SK-N-SH treated with all-trans-retinoic acid at 6 μM for 48 hours (cell line): ENCODE results near the gene PNLIP.

ENCODE experiments used
- ATAC-seq: fragments of 200-7000 bp; cut with Tn5 transposase; 3 replicates; pipeline ENCODE4 v1.9.1; 2020; ENCODE audit warnings: mild to moderate bottlenecking, moderate library complexity
- ARNTL ChIP-seq: fragments of 450-650 bp; formaldehyde crosslinking; IDR thresholded peaks from 2 replicates; pipeline ENCODE4 v1.5.0; 2020; ENCODE audit warnings: low read depth, mild to moderate bottlenecking, moderate library complexity, borderline replicate concordance
- BACH2 ChIP-seq: fragments of 250-450 bp; sonication (Bioruptor Pico); IDR thresholded peaks from 2 replicates; pipeline ENCODE4 v1.9.0; 2021; ENCODE audit warnings: mild to moderate bottlenecking, borderline replicate concordance
- CREB5 ChIP-seq: fragments of 250-450 bp; sonication (Bioruptor Pico); IDR thresholded peaks from 2 replicates; pipeline ENCODE4 v1.5.1; 2020; ENCODE audit warnings: low read depth, mild to moderate bottlenecking, moderate library complexity
- CSDC2 ChIP-seq: fragments of 250-450 bp; sonication (Bioruptor Pico); IDR thresholded peaks from 2 replicates; pipeline ENCODE4 v1.5.0; 2020; ENCODE audit warnings: mild to moderate bottlenecking, moderate library complexity
- CSRNP3 ChIP-seq: fragments of 250-450 bp; sonication (Bioruptor Pico); IDR thresholded peaks from 2 replicates; pipeline ENCODE4 v1.5.1; 2021; ENCODE audit warnings: mild to moderate bottlenecking, moderate library complexity
- ESRRG ChIP-seq: fragments of 250-450 bp; sonication (Bioruptor Pico); IDR thresholded peaks from 2 replicates; pipeline ENCODE4 v1.6.1; 2021; ENCODE audit warnings: mild to moderate bottlenecking
- GLIS3 ChIP-seq: fragments of 250-450 bp; sonication (Bioruptor Pico); IDR thresholded peaks from 2 replicates; pipeline ENCODE4 v1.5.0; 2020; ENCODE audit warnings: mild to moderate bottlenecking, moderate library complexity
- ISL1 ChIP-seq: fragments of 250-450 bp; sonication (Bioruptor Pico); IDR thresholded peaks from 2 replicates; pipeline ENCODE4 v2.1.2; 2022; ENCODE audit warnings: mild to moderate bottlenecking, moderate library complexity
- OSR1 ChIP-seq: fragments of 250-450 bp; sonication (Bioruptor Pico); IDR thresholded peaks from 2 replicates; pipeline ENCODE4 v1.8.0; 2022; ENCODE audit warnings: moderate library complexity, mild to moderate bottlenecking, inconsistent platforms
- PATZ1 ChIP-seq: fragments of 250-450 bp; sonication (Bioruptor Pico); IDR thresholded peaks from 2 replicates; pipeline ENCODE4 v1.8.0; 2020; ENCODE audit warnings: mild to moderate bottlenecking, moderate library complexity, borderline replicate concordance
- POU6F1 ChIP-seq: fragments of 250-450 bp; sonication (Bioruptor Pico); IDR thresholded peaks from 2 replicates; pipeline ENCODE4 v1.8.0; 2021; ENCODE audit warnings: low read depth, mild to moderate bottlenecking, moderate library complexity, borderline replicate concordance
- PPARA ChIP-seq: fragments of 250-450 bp; sonication (Bioruptor Pico); IDR thresholded peaks from 2 replicates; pipeline ENCODE4 v1.5.0; 2020; ENCODE audit warnings: mild to moderate bottlenecking, borderline replicate concordance
- RARB ChIP-seq: fragments of 250-450 bp; sonication (Bioruptor Pico); IDR thresholded peaks from 2 replicates; pipeline ENCODE4 v1.8.0; 2021; ENCODE audit warnings: mild to moderate bottlenecking, moderate library complexity
- SNAI2 ChIP-seq: fragments of 250-450 bp; sonication (Bioruptor Pico); IDR thresholded peaks from 2 replicates; pipeline ENCODE4 v1.5.0; 2020; ENCODE audit warnings: mild to moderate bottlenecking, moderate library complexity
- TCF4 ChIP-seq: fragments of 250-450 bp; sonication (Bioruptor Pico); IDR thresholded peaks from 2 replicates; pipeline ENCODE4 v1.8.0; 2021; ENCODE audit warnings: mild to moderate bottlenecking, moderate library complexity, borderline replicate concordance
- TSHZ2 ChIP-seq: fragments of 250-450 bp; sonication (Bioruptor Pico); IDR thresholded peaks from 2 replicates; pipeline ENCODE4 v1.5.0; 2020; ENCODE audit warnings: mild to moderate bottlenecking, moderate library complexity
- ZC3H10 ChIP-seq: fragments of 250-450 bp; sonication (Bioruptor Pico); IDR thresholded peaks from 2 replicates; pipeline ENCODE4 v1.5.1; 2021; ENCODE audit warnings: mild to moderate bottlenecking, moderate library complexity
- ZFP3 ChIP-seq: fragments of 250-450 bp; sonication (Bioruptor Pico); IDR thresholded peaks from 2 replicates; pipeline ENCODE4 v1.5.0; 2020; ENCODE audit warnings: mild to moderate bottlenecking, moderate library complexity
- ZFP30 ChIP-seq: fragments of 450-650 bp; formaldehyde crosslinking; IDR thresholded peaks from 2 replicates; pipeline ENCODE4 v1.5.0; 2022; ENCODE audit warnings: mild to moderate bottlenecking, moderate library complexity
- ZNF565 ChIP-seq: fragments of 450-650 bp; formaldehyde crosslinking; conservative IDR thresholded peaks from 2 replicates; pipeline ENCODE4 v1.5.0; 2020; ENCODE audit warnings: low read depth, mild to moderate bottlenecking, moderate library complexity
- ZNF70 ChIP-seq: fragments of 450-650 bp; formaldehyde crosslinking; IDR thresholded peaks from 2 replicates; pipeline ENCODE4 v1.5.0; 2020; ENCODE audit warnings: mild to moderate bottlenecking, moderate library complexity
- ZNF8 ChIP-seq: fragments of 450-650 bp; formaldehyde crosslinking; IDR thresholded peaks from 2 replicates; pipeline ENCODE4 v1.5.0; 2020; ENCODE audit warnings: mild to moderate bottlenecking, moderate library complexity

Gene PNLIP

GRCh38 chr10:116574797-116575196, 29.1 kb downstream of the PNLIP start:
- ATAC-seq = no peak
- no peak for TF ChIP-seq ZFP3 (CRISPR knock-in tag)
- no peak for TF ChIP-seq ESRRG (CRISPR knock-in tag)
- no peak for TF ChIP-seq ZNF8 (CRISPR knock-in tag)
- no peak for TF ChIP-seq ZC3H10 (CRISPR knock-in tag)
- no peak for TF ChIP-seq CREB5
- TF ChIP-seq PATZ1 (CRISPR knock-in tag) = no peak
- TF ChIP-seq CSDC2 (CRISPR knock-in tag) = no peak
- TF ChIP-seq ZNF565 (CRISPR knock-in tag) = no peak
- no peak for TF ChIP-seq OSR1
- TF ChIP-seq PPARA = no peak
- no peak for TF ChIP-seq RARB (CRISPR knock-in tag)
- TF ChIP-seq ZNF70 (CRISPR knock-in tag) = no peak
- no peak for TF ChIP-seq BACH2 (CRISPR knock-in tag)
- no peak for TF ChIP-seq ARNTL (CRISPR knock-in tag)

- TF ChIP-seq TCF4 (CRISPR knock-in tag) = no peak
- no peak for TF ChIP-seq PPARA
- TF ChIP-seq CSDC2 (CRISPR knock-in tag) = no peak
- TF ChIP-seq SNAI2 (CRISPR knock-in tag) = no peak
- no peak for TF ChIP-seq CSRNP3 (CRISPR knock-in tag)
- no peak for TF ChIP-seq TSHZ2 (CRISPR knock-in tag)
- no peak for ATAC-seq
Measured at GRCh38 chr10:116587878-116588591, 42.3 kb downstream of the PNLIP start.

- TF ChIP-seq SNAI2 (CRISPR knock-in tag) = no peak
- TF ChIP-seq CSDC2 (CRISPR knock-in tag) = no peak
- TF ChIP-seq GLIS3 (CRISPR knock-in tag) = no peak
- TF ChIP-seq ZNF565 (CRISPR knock-in tag) = no peak
- no peak for TF ChIP-seq ZNF70 (CRISPR knock-in tag)
- no peak for TF ChIP-seq ESRRG (CRISPR knock-in tag)
- TF ChIP-seq BACH2 (CRISPR knock-in tag) = no peak
- TF ChIP-seq ZFP30 (CRISPR knock-in tag) = no peak
- no peak for TF ChIP-seq ISL1 (CRISPR knock-in tag)
- TF ChIP-seq ARNTL (CRISPR knock-in tag) = no peak
- no peak for TF ChIP-seq CSRNP3 (CRISPR knock-in tag)
- no peak for TF ChIP-seq TSHZ2 (CRISPR knock-in tag)
- no peak for TF ChIP-seq POU6F1 (CRISPR knock-in tag)
- TF ChIP-seq TCF4 (CRISPR knock-in tag) = no peak
- no peak for ATAC-seq
Measured at GRCh38 chr10:116588995-116589394, 43.3 kb downstream of the PNLIP start.
